ENCODE data around the gene TIGD1.

Gene TIGD1

GRCh38 chr2:232501794-232502390, 48.5 kb downstream of the TIGD1 start:
- DNase-seq (ENCODE audit: low spot score), result no peak

GRCh38 chr2:232501331-232501771, 49.0 kb downstream of the TIGD1 start:
- DNase-seq (ENCODE audit: low spot score), result peak; percentile 59

GRCh38 chr2:232498452-232498851, 51.9 kb downstream of the TIGD1 start:
- DNase-seq (ENCODE audit: low spot score), result no peak

Measured in D341Med (cell line).